WTC11 (cell line): ENCODE data around the gene ANKRD11. TPM values are rescaled to one million over a fixed set of nuclear protein-coding genes. Genes with fewer than 3 reads are reported as not detected.

ENCODE experiments used
- ATAC-seq: fragments of 200-7000 bp; cut with Tn5 transposase; 2 replicates; pipeline ENCODE4 v1.10.0; 2021; ENCODE audit warnings: mild to moderate bottlenecking, moderate library complexity
- CTCF ChIA-PET: fragments of 300-600 bp; sonication (Branson Sonifier 250); formaldehyde crosslinking; loops from one replicate; lab custom pipeline; 2021; ENCODE audit warnings: antibody characterized with exemption; lab: Charles Lee
- POLR2A ChIA-PET: fragments of 350-600 bp; sonication (Branson Sonifier 250); formaldehyde crosslinking; loops from one replicate; lab custom pipeline; 2021; ENCODE audit warnings: antibody characterized with exemption; lab: Charles Lee
- DNase-seq: peaks from one replicate; pipeline ENCODE4 v3.0.0; 2021; ENCODE audit warnings: low spot score
- H3K27ac Mint-ChIP-seq: 2 replicates; pipeline ENCODE4 v1.8.0; 2021; ENCODE audit warnings: mixed read lengths
- H3K27me3 Mint-ChIP-seq: 2 replicates; pipeline ENCODE4 v1.8.0; 2021; ENCODE audit warnings: low read depth, mild to moderate bottlenecking, moderate library complexity, mixed read lengths
- H3K36me3 Mint-ChIP-seq: 2 replicates; pipeline ENCODE4 v1.8.0; 2021; ENCODE audit warnings: mixed read lengths
- H3K4me1 Mint-ChIP-seq: 2 replicates; pipeline ENCODE4 v1.8.0; 2022; ENCODE audit warnings: mixed read lengths
- H3K4me3 Mint-ChIP-seq: 2 replicates; pipeline ENCODE4 v1.8.0; 2021; ENCODE audit warnings: mild to moderate bottlenecking, moderate library complexity, mixed read lengths
- H3K9me3 Mint-ChIP-seq: 2 replicates; pipeline ENCODE4 v1.8.0; 2021; ENCODE audit warnings: mixed read lengths
- ERG ChIP-seq: fragments of 250-450 bp; sonication (Bioruptor Pico); IDR thresholded peaks from 2 replicates; pipeline ENCODE4 v1.8.0; 2021; ENCODE audit warnings: mild to moderate bottlenecking
- ESRRA ChIP-seq: sonication (generic); formaldehyde crosslinking; IDR thresholded peaks from 2 replicates; pipeline ENCODE4 v1.8.1; 2022; ENCODE audit warnings: mild to moderate bottlenecking, missing genetic modification reagents, borderline replicate concordance
- JUN ChIP-seq: sonication (generic); formaldehyde crosslinking; IDR thresholded peaks from 2 replicates; pipeline ENCODE4 v1.8.0; 2023; ENCODE audit warnings: mild to moderate bottlenecking, missing genetic modification reagents
- KAT7 ChIP-seq: sonication (generic); formaldehyde crosslinking; IDR thresholded peaks from 2 replicates; pipeline ENCODE4 v1.8.1; 2023; ENCODE audit warnings: missing genetic modification reagents, mild to moderate bottlenecking, borderline replicate concordance
- MAX ChIP-seq: sonication (generic); formaldehyde crosslinking; IDR thresholded peaks from 2 replicates; pipeline ENCODE4 v1.8.0; 2022; ENCODE audit warnings: mild to moderate bottlenecking, missing genetic modification reagents
- NFYB ChIP-seq: sonication (generic); formaldehyde crosslinking; conservative IDR thresholded peaks from 2 replicates; pipeline ENCODE4 v1.8.0; 2022; ENCODE audit warnings: low read depth, missing genetic modification reagents
- SP1 ChIP-seq: sonication (generic); formaldehyde crosslinking; conservative IDR thresholded peaks from 2 replicates; pipeline ENCODE4 v1.8.1; 2022; ENCODE audit warnings: missing genetic modification reagents
- TEAD4 ChIP-seq: sonication (generic); formaldehyde crosslinking; IDR thresholded peaks from 2 replicates; pipeline ENCODE4 v1.8.0; 2022; ENCODE audit warnings: mild to moderate bottlenecking, missing genetic modification reagents
- USF2 ChIP-seq: sonication (generic); formaldehyde crosslinking; IDR thresholded peaks from 2 replicates; pipeline ENCODE4 v1.8.1; 2023; ENCODE audit warnings: mild to moderate bottlenecking, missing genetic modification reagents, moderate library complexity
- ZMAT4 ChIP-seq: fragments of 250-450 bp; sonication (Bioruptor Pico); IDR thresholded peaks from 2 replicates; pipeline ENCODE4 v1.9.0; 2021; ENCODE audit warnings: mild to moderate bottlenecking
- ZNF121 ChIP-seq: sonication (generic); formaldehyde crosslinking; IDR thresholded peaks from 2 replicates; pipeline ENCODE4 v1.8.0; 2023; ENCODE audit warnings: missing genetic modification reagents
- ZNF423 ChIP-seq: fragments of 250-450 bp; sonication (Bioruptor Pico); IDR thresholded peaks from 2 replicates; pipeline ENCODE4 v2.1.2; 2022; ENCODE audit warnings: mild to moderate bottlenecking, moderate library complexity
- ZNF671 ChIP-seq: fragments of 250-450 bp; sonication (Bioruptor Pico); IDR thresholded peaks from 2 replicates; pipeline ENCODE4 v1.8.0; 2021; ENCODE audit warnings: mild to moderate bottlenecking
- total RNA-seq: library from RNA; stranded (reverse); gene quantifications from 3 replicates; pipeline ENCODE4 v1.2.3, GENCODE V29; 2021
- TF ChIP-seq, protein P1 (sequence below): fragments of 250-450 bp; sonication (Bioruptor Pico); IDR thresholded peaks from 2 replicates; pipeline ENCODE4 v1.9.0; 2021; ENCODE audit warnings: mild to moderate bottlenecking
- TF ChIP-seq, protein P2 (sequence below): sonication (generic); formaldehyde crosslinking; IDR thresholded peaks from 2 replicates; pipeline ENCODE4 v1.8.1; 2022; ENCODE audit warnings: low read depth, missing genetic modification reagents, borderline replicate concordance
- TF ChIP-seq, protein P3 (sequence below): sonication (generic); formaldehyde crosslinking; IDR thresholded peaks from 2 replicates; pipeline ENCODE4 v1.8.0; 2022; ENCODE audit warnings: mild to moderate bottlenecking, missing genetic modification reagents
- TF ChIP-seq, protein P4 (sequence below): sonication (generic); formaldehyde crosslinking; conservative IDR thresholded peaks from 2 replicates; pipeline ENCODE4 v1.8.1; 2023; ENCODE audit warnings: mild to moderate bottlenecking, low read depth, missing genetic modification reagents, moderate library complexity

ANKRD11 gene
- total RNA-seq, 1 experiment from 2014 or later = 184 TPM

DNA sequence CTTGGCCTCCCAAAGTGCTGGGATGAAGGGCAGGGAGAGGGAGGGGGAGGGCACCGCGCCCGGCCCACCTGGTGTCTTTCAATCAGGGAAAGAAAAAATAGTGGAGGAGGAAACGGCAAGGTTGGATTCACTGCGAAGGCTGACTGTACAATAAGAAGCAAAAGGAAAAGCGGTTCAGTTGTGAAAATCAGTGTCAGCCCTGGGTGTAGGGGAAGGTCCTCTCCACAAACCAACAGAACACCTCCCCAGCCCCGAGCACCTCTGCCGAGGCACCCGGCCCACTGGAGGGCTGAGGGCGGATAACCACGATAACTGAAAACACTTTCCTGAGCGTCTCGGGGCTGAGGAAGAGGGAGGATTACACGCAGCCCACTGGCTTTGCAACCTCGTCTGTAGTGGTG, 16.4 kb upstream of the ANKRD11 start (continued):
- TF ChIP-seq USF2 (CRISPR knock-in tag) = no peak
- TF ChIP-seq ERG (CRISPR knock-in tag) = no peak
- TF ChIP-seq ZMAT4 (CRISPR knock-in tag) = no peak
- TF ChIP-seq, protein P1, sequence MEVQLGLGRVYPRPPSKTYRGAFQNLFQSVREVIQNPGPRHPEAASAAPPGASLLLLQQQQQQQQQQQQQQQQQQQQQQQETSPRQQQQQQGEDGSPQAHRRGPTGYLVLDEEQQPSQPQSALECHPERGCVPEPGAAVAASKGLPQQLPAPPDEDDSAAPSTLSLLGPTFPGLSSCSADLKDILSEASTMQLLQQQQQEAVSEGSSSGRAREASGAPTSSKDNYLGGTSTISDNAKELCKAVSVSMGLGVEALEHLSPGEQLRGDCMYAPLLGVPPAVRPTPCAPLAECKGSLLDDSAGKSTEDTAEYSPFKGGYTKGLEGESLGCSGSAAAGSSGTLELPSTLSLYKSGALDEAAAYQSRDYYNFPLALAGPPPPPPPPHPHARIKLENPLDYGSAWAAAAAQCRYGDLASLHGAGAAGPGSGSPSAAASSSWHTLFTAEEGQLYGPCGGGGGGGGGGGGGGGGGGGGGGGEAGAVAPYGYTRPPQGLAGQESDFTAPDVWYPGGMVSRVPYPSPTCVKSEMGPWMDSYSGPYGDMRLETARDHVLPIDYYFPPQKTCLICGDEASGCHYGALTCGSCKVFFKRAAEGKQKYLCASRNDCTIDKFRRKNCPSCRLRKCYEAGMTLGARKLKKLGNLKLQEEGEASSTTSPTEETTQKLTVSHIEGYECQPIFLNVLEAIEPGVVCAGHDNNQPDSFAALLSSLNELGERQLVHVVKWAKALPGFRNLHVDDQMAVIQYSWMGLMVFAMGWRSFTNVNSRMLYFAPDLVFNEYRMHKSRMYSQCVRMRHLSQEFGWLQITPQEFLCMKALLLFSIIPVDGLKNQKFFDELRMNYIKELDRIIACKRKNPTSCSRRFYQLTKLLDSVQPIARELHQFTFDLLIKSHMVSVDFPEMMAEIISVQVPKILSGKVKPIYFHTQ (CRISPR knock-in tag) = no peak
- TF ChIP-seq SP1 (CRISPR knock-in tag) = no peak
- TF ChIP-seq, protein P2, sequence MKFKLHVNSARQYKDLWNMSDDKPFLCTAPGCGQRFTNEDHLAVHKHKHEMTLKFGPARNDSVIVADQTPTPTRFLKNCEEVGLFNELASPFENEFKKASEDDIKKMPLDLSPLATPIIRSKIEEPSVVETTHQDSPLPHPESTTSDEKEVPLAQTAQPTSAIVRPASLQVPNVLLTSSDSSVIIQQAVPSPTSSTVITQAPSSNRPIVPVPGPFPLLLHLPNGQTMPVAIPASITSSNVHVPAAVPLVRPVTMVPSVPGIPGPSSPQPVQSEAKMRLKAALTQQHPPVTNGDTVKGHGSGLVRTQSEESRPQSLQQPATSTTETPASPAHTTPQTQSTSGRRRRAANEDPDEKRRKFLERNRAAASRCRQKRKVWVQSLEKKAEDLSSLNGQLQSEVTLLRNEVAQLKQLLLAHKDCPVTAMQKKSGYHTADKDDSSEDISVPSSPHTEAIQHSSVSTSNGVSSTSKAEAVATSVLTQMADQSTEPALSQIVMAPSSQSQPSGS (CRISPR knock-in tag) = no peak
- TF ChIP-seq JUN = no peak
- TF ChIP-seq KAT7 (CRISPR knock-in tag) = no peak
- TF ChIP-seq TEAD4 (CRISPR knock-in tag) = no peak
- no peak for TF ChIP-seq MAX (CRISPR knock-in tag)
- no peak for TF ChIP-seq NFYB (CRISPR knock-in tag)
- TF ChIP-seq, protein P3, sequence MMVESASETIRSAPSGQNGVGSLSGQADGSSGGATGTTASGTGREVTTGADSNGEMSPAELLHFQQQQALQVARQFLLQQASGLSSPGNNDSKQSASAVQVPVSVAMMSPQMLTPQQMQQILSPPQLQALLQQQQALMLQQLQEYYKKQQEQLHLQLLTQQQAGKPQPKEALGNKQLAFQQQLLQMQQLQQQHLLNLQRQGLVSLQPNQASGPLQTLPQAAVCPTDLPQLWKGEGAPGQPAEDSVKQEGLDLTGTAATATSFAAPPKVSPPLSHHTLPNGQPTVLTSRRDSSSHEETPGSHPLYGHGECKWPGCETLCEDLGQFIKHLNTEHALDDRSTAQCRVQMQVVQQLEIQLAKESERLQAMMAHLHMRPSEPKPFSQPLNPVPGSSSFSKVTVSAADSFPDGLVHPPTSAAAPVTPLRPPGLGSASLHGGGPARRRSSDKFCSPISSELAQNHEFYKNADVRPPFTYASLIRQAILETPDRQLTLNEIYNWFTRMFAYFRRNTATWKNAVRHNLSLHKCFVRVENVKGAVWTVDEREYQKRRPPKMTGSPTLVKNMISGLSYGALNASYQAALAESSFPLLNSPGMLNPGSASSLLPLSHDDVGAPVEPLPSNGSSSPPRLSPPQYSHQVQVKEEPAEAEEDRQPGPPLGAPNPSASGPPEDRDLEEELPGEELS (CRISPR knock-in tag) = no peak

- Mint-ChIP-seq H3K9me3 (0 out of 2 replicates have a peak, but pooled peaks cover 3% of the 10 kb centered on the region), H3K27ac (no peak overlapping the region), H3K4me1 (peaks cover 4% of the 10 kb centered on the region; the same call in 1 of the 2 replicates), H3K27me3 (peaks cover 7% of the 10 kb centered on the region; the same call in 1 of the 2 replicates), H3K36me3 (peaks cover 7% of the 10 kb centered on the region), H3K4me3 (no peak overlapping the region)
- DNase-seq (no peak), ATAC-seq (no peak)
- POLR2A ChIA-PET = no interaction called here
- CTCF ChIA-PET = no interaction called here
- no peak for TF ChIP-seq ZNF423 (CRISPR knock-in tag)
- no peak for TF ChIP-seq ZNF121 (CRISPR knock-in tag)
- no peak for TF ChIP-seq ZNF671 (CRISPR knock-in tag)
- TF ChIP-seq, protein P4, sequence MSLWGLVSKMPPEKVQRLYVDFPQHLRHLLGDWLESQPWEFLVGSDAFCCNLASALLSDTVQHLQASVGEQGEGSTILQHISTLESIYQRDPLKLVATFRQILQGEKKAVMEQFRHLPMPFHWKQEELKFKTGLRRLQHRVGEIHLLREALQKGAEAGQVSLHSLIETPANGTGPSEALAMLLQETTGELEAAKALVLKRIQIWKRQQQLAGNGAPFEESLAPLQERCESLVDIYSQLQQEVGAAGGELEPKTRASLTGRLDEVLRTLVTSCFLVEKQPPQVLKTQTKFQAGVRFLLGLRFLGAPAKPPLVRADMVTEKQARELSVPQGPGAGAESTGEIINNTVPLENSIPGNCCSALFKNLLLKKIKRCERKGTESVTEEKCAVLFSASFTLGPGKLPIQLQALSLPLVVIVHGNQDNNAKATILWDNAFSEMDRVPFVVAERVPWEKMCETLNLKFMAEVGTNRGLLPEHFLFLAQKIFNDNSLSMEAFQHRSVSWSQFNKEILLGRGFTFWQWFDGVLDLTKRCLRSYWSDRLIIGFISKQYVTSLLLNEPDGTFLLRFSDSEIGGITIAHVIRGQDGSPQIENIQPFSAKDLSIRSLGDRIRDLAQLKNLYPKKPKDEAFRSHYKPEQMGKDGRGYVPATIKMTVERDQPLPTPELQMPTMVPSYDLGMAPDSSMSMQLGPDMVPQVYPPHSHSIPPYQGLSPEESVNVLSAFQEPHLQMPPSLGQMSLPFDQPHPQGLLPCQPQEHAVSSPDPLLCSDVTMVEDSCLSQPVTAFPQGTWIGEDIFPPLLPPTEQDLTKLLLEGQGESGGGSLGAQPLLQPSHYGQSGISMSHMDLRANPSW (CRISPR knock-in tag) = no peak
- no peak for TF ChIP-seq ESRRA
Observed at GRCh38 chr16:89506113-89506504, 15.7 kb upstream of the ANKRD11 start.
